GM23338 (cell line): Measurements from ENCODE around the gene RAB3A. TPM values are rescaled to one million over a fixed set of nuclear protein-coding genes. Genes with fewer than 3 reads are reported as not detected.

Experiments
- ATAC-seq: fragments of 200-7000 bp; cut with Tn5 transposase; 3 replicates; pipeline ENCODE4 v1.9.1; 2020
- DNase-seq: peaks from one replicate; pipeline ENCODE4 v3.0.0-alpha.2; 2015; ENCODE audit warnings: low spot score
- H2AFZ ChIP-seq: fragments of 200-600 bp; sonication (generic); 2 replicates; pipeline ENCODE4 v1.8.0; 2016; ENCODE audit warnings: antibody characterized with exemption, mild to moderate bottlenecking, moderate library complexity
- H3F3A ChIP-seq: fragments of 200-600 bp; sonication (generic); replicated peaks from 2 replicates; pipeline ENCODE4 v1.8.0; 2017; ENCODE audit warnings: antibody characterized with exemption, mixed run types, low read depth
- H3K27ac ChIP-seq: fragments of 200-600 bp; sonication (generic); 2 replicates; pipeline ENCODE4 v1.6.1; 2016; ENCODE audit warnings: low read depth
- H3K27me3 ChIP-seq: fragments of 200-600 bp; sonication (generic); 2 replicates; pipeline ENCODE4 v1.8.0; 2016; ENCODE audit warnings: mild to moderate bottlenecking, mixed run types, moderate library complexity; ENCODE audit not compliant: insufficient read depth
- H3K36me3 ChIP-seq: fragments of 200-600 bp; sonication (generic); 2 replicates; pipeline ENCODE4 v1.8.0; 2016; ENCODE audit warnings: mild to moderate bottlenecking; ENCODE audit not compliant: insufficient read depth
- H3K4me1 ChIP-seq: fragments of 200-600 bp; sonication (generic); 2 replicates; pipeline ENCODE4 v1.8.0; 2016; ENCODE audit warnings: mild to moderate bottlenecking, moderate library complexity; ENCODE audit not compliant: insufficient read depth
- H3K4me2 ChIP-seq: fragments of 200-600 bp; sonication (generic); 2 replicates; pipeline ENCODE4 v1.7.1; 2017; ENCODE audit warnings: mixed run types
- H3K4me3 ChIP-seq: fragments of 200-600 bp; sonication (generic); 2 replicates; pipeline ENCODE4 v1.6.1; 2016; ENCODE audit warnings: mixed run types
- H3K79me2 ChIP-seq: fragments of 200-600 bp; sonication (generic); replicated peaks from 2 replicates; pipeline ENCODE4 v1.8.0; 2017; ENCODE audit warnings: mild to moderate bottlenecking; ENCODE audit not compliant: insufficient read depth
- H3K9me2 ChIP-seq: fragments of 200-600 bp; sonication (generic); 2 replicates; pipeline ENCODE4 v1.8.0; 2017; ENCODE audit not compliant: insufficient read depth
- H4K20me1 ChIP-seq: fragments of 200-600 bp; sonication (generic); replicated peaks from 2 replicates; pipeline ENCODE4 v1.8.0; 2017; ENCODE audit warnings: mild to moderate bottlenecking; ENCODE audit not compliant: insufficient read depth
- H3K27ac Mint-ChIP-seq: 2 replicates; pipeline ENCODE4 v1.8.0; 2020; ENCODE audit warnings: inconsistent platforms, mild to moderate bottlenecking, moderate library complexity, mixed read lengths
- H3K27me3 Mint-ChIP-seq: 3 replicates; pipeline ENCODE4 v1.8.0; 2022; ENCODE audit warnings: low read depth, mild to moderate bottlenecking, moderate library complexity, mixed read lengths, inconsistent platforms; ENCODE audit not compliant: insufficient read depth, poor library complexity
- H3K36me3 Mint-ChIP-seq: 3 replicates; pipeline ENCODE4 v1.8.0; 2021; ENCODE audit warnings: low read depth, mild to moderate bottlenecking, inconsistent platforms, moderate library complexity, mixed read lengths
- H3K4me1 Mint-ChIP-seq: 3 replicates; pipeline ENCODE4 v1.8.0; 2020; ENCODE audit warnings: mild to moderate bottlenecking, inconsistent platforms, mixed read lengths
- H3K4me3 Mint-ChIP-seq: 3 replicates; pipeline ENCODE4 v1.8.0; 2021; ENCODE audit warnings: moderate library complexity, mild to moderate bottlenecking, inconsistent platforms, mixed read lengths
- H3K9me3 Mint-ChIP-seq: 3 replicates; pipeline ENCODE4 v1.8.0; 2020; ENCODE audit warnings: moderate library complexity, mild to moderate bottlenecking, inconsistent platforms, mixed read lengths
- CREB1 ChIP-seq: fragments of 250-450 bp; sonication (Bioruptor Pico); IDR thresholded peaks from 2 replicates; pipeline ENCODE4 v1.5.0; 2020; ENCODE audit warnings: low read depth, mild to moderate bottlenecking, moderate library complexity
- CTCF ChIP-seq, 2 experiments: fragments of 200-600 bp in 1 of 2; sonication (generic) in 1 of 2; conservative IDR thresholded peaks; 2 replicates each; pipeline versions ENCODE4 v1.5.1 to v1.6.1; 2016 to 2017; ENCODE audit warnings: antibody characterized with exemption in 2 of 2, low read depth in 2 of 2, mild to moderate bottlenecking in 2 of 2, moderate library complexity in 1 of 2
- ETS1 ChIP-seq: IDR thresholded peaks from 2 replicates; pipeline ENCODE4 v1.6.1; 2016; ENCODE audit warnings: antibody characterized with exemption
- EZH2 ChIP-seq: fragments of 200-600 bp; sonication (generic); IDR thresholded peaks from one replicate; pipeline ENCODE4 v1.8.0; 2017; ENCODE audit warnings: antibody characterized with exemption, mild to moderate bottlenecking, low read depth; ENCODE audit not compliant: unreplicated experiment
- EZH2phosphoT487 ChIP-seq: fragments of 200-600 bp; sonication (generic); IDR thresholded peaks from one replicate; pipeline ENCODE4 v1.8.1; 2018; ENCODE audit warnings: antibody characterized with exemption; ENCODE audit not compliant: unreplicated experiment
- JUNB ChIP-seq: IDR thresholded peaks from one replicate; pipeline ENCODE4 v1.6.1; 2016; ENCODE audit warnings: antibody characterized with exemption; ENCODE audit not compliant: unreplicated experiment
- NANOG ChIP-seq: IDR thresholded peaks from 2 replicates; pipeline ENCODE4 v1.6.1; 2016; ENCODE audit warnings: antibody characterized with exemption, borderline replicate concordance
- POLR2AphosphoS5 ChIP-seq: IDR thresholded peaks from 2 replicates; pipeline ENCODE4 v1.6.1; 2016; ENCODE audit warnings: antibody characterized with exemption, low read depth
- STAT1 ChIP-seq: IDR thresholded peaks from one replicate; pipeline ENCODE4 v1.6.1; 2016; ENCODE audit warnings: antibody characterized with exemption; ENCODE audit not compliant: unreplicated experiment
- ZNF114 ChIP-seq: fragments of 250-450 bp; sonication (Bioruptor Pico); IDR thresholded peaks from 2 replicates; pipeline ENCODE4 v1.5.0; 2020; ENCODE audit warnings: mild to moderate bottlenecking, moderate library complexity
- ZNF331 ChIP-seq: fragments of 250-450 bp; sonication (Bioruptor Pico); IDR thresholded peaks from 2 replicates; pipeline ENCODE4 v1.5.0; 2020; ENCODE audit warnings: low read depth, mild to moderate bottlenecking, moderate library complexity
- polyA plus RNA-seq: library from polyadenylated mRNA; unstranded; fragments of >200 nt; fragmentation: Nextera tagmentation; extraction: Ambion mirVana; gene quantifications from 2 replicates; pipeline ENCODE4 v1.2.1, GENCODE V29; 2016
- total RNA-seq: library from RNA; depleted of rRNA; stranded (reverse); fragments of >200 nt; shearing (Covaris generic); gene quantifications from 2 replicates; pipeline ENCODE4 v1.2.3, GENCODE V29; 2014
- TF ChIP-seq, protein P1 (sequence below): IDR thresholded peaks from one replicate; pipeline ENCODE4 v1.6.1; 2018; ENCODE audit warnings: antibody characterized with exemption; ENCODE audit not compliant: unreplicated experiment
- TF ChIP-seq, protein P2 (sequence below): fragments of 250-450 bp; sonication (Bioruptor Pico); IDR thresholded peaks from 2 replicates; pipeline ENCODE4 v1.5.0; 2020; ENCODE audit warnings: mild to moderate bottlenecking, moderate library complexity

The RAB3A gene
- total and polyA plus RNA-seq, 2 experiments from 2014 or later: 9.7 to 20.3 TPM

GRCh38 chr19:18170714-18171255 lies 33.1 kb downstream of the RAB3A start:
- Histone ChIP-seq H4K20me1 (no peaks in the 10 kb centered on the region), H3K4me3 (no peak overlapping the region), H2AFZ (no peak overlapping the region), H3K36me3 (peaks cover under 1% of the 10 kb centered on the region; the same call in 1 of the 2 replicates), H3K79me2 (no peaks in the 10 kb centered on the region), H3K27me3 (peaks cover 12% of the 10 kb centered on the region), H3K4me2 (no peak overlapping the region), H3K9me2 (no peaks in the 10 kb centered on the region), H3F3A (peaks cover 13% of the 10 kb centered on the region), H3K27ac (no peak overlapping the region), H3K4me1 (peaks cover 4% of the 10 kb centered on the region)
- DNase-seq: no peak
- peaks cover 35% of the 10 kb centered on the region for H3K36me3 Mint-ChIP-seq
- H3K27me3 Mint-ChIP-seq: peaks cover 22% of the 10 kb centered on the region
- no peak overlapping the region for H3K27ac Mint-ChIP-seq
- ATAC-seq: no peak
- no peak for TF ChIP-seq CREB1 (CRISPR knock-in tag)
- TF ChIP-seq POLR2AphosphoS5: no peak
- TF ChIP-seq EZH2: no peak
- no peak for TF ChIP-seq ETS1
- TF ChIP-seq NANOG: no peak
- no peak for TF ChIP-seq EZH2phosphoT487
- no peak for TF ChIP-seq CTCF (conservative IDR thresholded peaks at IDR 0.05; ENCODE audit: low read depth in 2 of 2)
- no peak for TF ChIP-seq JUNB
- TF ChIP-seq, protein P1, sequence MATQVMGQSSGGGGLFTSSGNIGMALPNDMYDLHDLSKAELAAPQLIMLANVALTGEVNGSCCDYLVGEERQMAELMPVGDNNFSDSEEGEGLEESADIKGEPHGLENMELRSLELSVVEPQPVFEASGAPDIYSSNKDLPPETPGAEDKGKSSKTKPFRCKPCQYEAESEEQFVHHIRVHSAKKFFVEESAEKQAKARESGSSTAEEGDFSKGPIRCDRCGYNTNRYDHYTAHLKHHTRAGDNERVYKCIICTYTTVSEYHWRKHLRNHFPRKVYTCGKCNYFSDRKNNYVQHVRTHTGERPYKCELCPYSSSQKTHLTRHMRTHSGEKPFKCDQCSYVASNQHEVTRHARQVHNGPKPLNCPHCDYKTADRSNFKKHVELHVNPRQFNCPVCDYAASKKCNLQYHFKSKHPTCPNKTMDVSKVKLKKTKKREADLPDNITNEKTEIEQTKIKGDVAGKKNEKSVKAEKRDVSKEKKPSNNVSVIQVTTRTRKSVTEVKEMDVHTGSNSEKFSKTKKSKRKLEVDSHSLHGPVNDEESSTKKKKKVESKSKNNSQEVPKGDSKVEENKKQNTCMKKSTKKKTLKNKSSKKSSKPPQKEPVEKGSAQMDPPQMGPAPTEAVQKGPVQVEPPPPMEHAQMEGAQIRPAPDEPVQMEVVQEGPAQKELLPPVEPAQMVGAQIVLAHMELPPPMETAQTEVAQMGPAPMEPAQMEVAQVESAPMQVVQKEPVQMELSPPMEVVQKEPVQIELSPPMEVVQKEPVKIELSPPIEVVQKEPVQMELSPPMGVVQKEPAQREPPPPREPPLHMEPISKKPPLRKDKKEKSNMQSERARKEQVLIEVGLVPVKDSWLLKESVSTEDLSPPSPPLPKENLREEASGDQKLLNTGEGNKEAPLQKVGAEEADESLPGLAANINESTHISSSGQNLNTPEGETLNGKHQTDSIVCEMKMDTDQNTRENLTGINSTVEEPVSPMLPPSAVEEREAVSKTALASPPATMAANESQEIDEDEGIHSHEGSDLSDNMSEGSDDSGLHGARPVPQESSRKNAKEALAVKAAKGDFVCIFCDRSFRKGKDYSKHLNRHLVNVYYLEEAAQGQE: no peak
- TF ChIP-seq, protein P2, sequence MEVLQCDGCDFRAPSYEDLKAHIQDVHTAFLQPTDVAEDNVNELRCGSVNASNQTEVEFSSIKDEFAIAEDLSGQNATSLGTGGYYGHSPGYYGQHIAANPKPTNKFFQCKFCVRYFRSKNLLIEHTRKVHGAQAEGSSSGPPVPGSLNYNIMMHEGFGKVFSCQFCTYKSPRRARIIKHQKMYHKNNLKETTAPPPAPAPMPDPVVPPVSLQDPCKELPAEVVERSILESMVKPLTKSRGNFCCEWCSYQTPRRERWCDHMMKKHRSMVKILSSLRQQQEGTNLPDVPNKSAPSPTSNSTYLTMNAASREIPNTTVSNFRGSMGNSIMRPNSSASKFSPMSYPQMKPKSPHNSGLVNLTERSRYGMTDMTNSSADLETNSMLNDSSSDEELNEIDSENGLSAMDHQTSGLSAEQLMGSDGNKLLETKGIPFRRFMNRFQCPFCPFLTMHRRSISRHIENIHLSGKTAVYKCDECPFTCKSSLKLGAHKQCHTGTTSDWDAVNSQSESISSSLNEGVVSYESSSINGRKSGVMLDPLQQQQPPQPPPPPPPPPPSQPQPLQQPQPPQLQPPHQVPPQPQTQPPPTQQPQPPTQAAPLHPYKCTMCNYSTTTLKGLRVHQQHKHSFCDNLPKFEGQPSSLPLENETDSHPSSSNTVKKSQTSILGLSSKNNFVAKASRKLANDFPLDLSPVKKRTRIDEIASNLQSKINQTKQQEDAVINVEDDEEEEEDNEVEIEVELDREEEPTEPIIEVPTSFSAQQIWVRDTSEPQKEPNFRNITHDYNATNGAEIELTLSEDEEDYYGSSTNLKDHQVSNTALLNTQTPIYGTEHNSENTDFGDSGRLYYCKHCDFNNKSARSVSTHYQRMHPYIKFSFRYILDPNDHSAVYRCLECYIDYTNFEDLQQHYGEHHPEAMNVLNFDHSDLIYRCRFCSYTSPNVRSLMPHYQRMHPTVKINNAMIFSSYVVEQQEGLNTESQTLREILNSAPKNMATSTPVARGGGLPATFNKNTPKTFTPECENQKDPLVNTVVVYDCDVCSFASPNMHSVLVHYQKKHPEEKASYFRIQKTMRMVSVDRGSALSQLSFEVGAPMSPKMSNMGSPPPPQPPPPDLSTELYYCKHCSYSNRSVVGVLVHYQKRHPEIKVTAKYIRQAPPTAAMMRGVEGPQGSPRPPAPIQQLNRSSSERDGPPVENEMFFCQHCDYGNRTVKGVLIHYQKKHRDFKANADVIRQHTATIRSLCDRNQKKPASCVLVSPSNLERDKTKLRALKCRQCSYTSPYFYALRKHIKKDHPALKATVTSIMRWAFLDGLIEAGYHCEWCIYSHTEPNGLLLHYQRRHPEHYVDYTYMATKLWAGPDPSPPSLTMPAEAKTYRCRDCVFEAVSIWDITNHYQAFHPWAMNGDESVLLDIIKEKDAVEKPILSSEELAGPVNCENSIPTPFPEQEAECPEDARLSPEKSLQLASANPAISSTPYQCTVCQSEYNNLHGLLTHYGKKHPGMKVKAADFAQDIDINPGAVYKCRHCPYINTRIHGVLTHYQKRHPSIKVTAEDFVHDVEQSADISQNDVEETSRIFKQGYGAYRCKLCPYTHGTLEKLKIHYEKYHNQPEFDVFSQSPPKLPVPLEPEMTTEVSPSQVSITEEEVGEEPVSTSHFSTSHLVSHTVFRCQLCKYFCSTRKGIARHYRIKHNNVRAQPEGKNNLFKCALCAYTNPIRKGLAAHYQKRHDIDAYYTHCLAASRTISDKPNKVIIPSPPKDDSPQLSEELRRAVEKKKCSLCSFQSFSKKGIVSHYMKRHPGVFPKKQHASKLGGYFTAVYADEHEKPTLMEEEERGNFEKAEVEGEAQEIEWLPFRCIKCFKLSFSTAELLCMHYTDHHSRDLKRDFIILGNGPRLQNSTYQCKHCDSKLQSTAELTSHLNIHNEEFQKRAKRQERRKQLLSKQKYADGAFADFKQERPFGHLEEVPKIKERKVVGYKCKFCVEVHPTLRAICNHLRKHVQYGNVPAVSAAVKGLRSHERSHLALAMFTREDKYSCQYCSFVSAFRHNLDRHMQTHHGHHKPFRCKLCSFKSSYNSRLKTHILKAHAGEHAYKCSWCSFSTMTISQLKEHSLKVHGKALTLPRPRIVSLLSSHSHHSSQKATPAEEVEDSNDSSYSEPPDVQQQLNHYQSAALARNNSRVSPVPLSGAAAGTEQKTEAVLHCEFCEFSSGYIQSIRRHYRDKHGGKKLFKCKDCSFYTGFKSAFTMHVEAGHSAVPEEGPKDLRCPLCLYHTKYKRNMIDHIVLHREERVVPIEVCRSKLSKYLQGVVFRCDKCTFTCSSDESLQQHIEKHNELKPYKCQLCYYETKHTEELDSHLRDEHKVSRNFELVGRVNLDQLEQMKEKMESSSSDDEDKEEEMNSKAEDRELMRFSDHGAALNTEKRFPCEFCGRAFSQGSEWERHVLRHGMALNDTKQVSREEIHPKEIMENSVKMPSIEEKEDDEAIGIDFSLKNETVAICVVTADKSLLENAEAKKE (CRISPR knock-in tag): no peak
- no peak for TF ChIP-seq STAT1
- no peak for TF ChIP-seq ZNF331 (CRISPR knock-in tag)
- TF ChIP-seq ZNF114 (CRISPR knock-in tag): no peak
- peaks cover 6% of the 10 kb centered on the region for H3K4me1 Mint-ChIP-seq
- H3K9me3 Mint-ChIP-seq: no peaks in the 10 kb centered on the region
- no peak overlapping the region; the same call in 2 of the 3 replicates for H3K4me3 Mint-ChIP-seq
